H54 (cell line): ENCODE data around the gene MIEF1.

Source experiments
- DNase-seq: peaks from one replicate; pipeline ENCODE4 v3.0.0; 2011; ENCODE audit warnings: low spot score, mixed read lengths; ENCODE audit not compliant: insufficient read length
- FAIRE-seq: peaks from 3 replicates; lab custom pipeline; 2011; peaks lifted over from hg19 to GRCh38; lab: Jason Lieb, UNC
- POLR2A ChIP-seq: IDR thresholded peaks from 2 replicates; pipeline ENCODE4 v1.6.1; 2011; ENCODE audit warnings: low read depth, mild to moderate bottlenecking, low read length

Gene MIEF1

DNA sequence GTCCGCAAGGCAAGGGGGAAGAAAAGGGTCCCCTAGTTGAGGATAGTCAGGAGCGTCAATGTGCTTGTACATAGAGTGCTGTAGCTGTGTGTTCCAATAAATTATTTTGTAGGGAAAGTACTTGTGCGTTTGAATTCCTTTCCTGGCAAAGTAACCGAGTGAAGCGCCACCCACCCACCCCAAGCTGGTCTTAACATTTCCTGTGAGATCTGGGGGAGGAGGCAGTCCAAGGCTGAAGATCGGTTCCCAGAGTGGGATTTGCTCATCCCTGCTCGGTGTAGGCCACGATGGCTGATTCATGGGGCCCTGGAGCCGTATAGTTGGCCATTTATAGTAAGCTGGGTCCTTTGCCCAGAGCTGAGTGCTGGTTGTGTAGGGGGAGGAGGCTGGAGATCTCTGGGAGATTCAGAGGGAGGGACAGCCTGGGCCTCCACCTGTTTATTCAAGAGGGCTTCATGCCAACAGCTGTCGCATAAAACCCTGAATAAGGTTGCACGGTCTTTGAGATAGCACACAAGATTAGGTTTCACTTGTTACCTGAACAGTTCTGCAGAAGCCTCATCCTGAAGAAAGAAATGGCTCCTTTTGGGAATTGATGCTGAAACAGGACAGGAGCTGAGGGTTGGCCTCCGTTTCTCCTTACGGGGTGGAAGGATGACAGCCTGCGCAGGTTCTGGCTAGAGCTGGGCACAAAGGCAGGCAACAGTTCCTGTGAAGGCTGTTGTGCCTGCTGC, 20.6 kb downstream of the MIEF1 start:
- DNase-seq (no peak), FAIRE-seq (no peak)
- TF ChIP-seq POLR2A: no peak

DNA sequence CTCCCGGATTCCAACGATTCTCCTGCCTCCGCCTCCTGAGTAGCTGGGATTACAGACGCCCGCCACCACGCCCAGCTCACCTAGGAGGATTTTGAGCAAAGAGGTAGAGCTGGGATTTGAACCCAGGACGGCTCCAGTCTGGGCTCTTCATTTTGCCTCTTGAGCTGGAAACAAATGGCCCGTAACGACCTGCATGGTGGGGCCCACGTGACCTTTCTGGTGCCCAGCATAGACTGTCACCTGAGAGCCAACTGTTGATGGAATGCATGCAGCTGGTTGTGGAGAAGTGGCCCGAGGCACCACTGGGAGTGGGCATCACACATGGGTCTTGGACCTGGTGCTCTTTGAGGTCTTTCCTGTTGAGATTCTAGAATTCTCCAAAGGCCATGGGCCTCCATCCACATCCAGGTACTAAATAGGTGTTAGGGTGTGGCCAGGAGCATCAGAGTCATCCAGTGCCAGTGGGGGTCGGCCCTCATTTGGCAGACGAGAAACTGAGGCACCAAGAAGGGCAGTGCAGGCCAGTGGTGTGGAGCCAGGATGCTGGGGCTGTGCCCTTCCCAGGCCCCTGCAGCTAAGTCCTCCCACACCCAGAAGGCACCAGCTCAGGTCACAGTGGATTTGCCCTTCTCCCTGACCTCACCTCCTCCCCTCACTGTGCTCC, 22.1 kb downstream of the MIEF1 start:
- DNase-seq (no peak), FAIRE-seq (no peak)
- no peak for TF ChIP-seq POLR2A

- FAIRE-seq (no peak), DNase-seq (no peak)
- no peak; the same call in 1 of the 2 replicates for TF ChIP-seq POLR2A
These were observed 22.9 kb downstream of the MIEF1 start for GRCh38 chr22:39524753-39525657.

DNA sequence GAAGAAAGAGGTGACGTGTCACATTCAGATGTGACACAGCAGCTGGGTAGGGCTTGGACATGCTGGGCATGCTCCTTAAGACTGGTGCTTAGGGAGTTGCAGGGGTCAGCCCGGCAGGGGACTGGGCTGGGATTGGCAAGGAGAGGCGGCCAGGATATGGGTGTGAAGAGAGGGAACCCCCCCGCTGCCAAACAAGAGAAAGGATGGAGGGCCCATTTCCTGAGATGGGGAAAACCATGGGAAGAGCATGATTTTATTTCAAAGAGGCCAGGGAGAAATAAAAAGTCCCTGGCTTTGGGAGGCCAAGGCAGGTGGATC, 23.5 kb downstream of the MIEF1 start:
- FAIRE-seq: no peak

DNA sequence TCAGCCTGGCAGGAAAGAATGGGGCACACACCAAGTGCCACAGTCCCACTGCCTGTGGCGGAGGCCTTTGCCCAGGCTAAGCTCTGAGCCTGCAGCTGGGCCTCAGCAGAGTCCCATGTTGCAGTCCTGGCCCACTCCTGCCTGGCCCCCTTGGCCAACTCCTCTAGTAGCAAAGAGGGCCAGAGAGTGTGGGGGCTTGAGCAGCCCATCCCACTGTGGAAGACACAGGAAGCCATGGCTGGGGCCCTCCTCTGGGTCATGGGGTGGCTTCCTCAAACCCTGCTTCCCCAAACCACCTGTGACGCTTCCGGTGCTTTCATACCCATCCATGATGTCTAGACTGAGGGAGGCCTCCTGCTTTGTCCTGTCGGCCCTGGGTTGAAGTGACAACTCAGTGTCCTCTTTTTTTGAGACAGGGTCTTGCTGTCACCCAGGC, 24.7 kb downstream of the MIEF1 start:
- DNase-seq (no peak), FAIRE-seq (no peak)
- no peak for TF ChIP-seq POLR2A

More for the DNA sequence above, 23.5 kb downstream of the MIEF1 start:
- DNase-seq: no peak
- no peak for TF ChIP-seq POLR2A

DNA sequence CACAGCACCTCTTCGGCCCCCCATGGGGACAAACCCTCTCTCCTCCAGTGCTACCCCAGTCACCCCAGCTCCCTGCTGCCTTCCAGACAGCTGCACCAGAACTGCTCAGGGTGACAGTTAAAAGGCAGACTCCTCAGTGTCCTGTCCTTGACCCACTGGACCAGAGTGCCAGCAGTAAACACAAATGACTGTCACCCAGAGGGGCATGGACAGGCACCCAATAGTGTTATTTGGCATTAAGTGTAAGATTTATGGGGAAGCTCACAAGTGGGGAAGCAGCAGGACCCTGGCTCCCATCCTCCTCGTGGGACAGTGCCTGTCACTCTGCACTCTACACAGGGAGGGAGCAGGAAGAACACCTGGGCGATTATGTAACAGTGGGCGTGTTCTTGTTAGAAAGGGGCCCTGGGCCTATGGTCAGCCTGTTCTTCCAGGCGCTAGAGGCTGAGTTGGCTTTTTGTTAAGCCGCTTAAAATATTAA, 25.4 kb downstream of the MIEF1 start:
- FAIRE-seq: no peak
- no peak for DNase-seq
- TF ChIP-seq POLR2A: no peak

DNA sequence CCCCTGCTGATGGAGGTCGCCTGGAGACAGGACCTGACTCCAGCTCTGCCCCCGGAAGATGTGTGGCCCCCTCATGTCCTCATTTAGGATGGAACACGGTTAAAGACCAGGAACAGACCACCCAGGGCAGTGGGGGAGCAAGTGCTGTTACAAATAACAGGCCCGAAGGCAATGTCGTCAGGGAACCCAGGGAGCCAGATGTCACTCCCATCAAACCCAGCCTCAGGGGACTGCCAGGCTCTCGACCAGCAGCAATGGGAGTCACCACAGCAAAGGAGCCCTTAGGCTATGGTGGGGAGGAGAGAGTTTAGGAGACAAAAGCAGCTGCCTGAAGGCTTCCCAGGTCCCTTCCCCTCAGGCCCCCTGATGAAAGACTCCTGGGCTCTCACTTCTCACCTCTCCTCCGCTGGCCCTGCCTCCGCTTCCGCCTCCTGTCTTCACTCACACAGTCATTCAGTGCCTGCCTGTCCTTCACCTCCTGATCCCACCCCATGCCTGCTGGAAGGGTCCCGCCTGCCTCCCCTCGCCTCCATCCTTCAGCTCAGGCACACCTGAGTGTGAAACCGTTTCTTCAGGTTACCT, 26.1 kb downstream of the MIEF1 start:
- DNase-seq: no peak
- no peak for TF ChIP-seq POLR2A
- FAIRE-seq: no peak

- DNase-seq: no peak
- no peak for FAIRE-seq
- no peak for TF ChIP-seq POLR2A
These were observed 26.8 kb downstream of the MIEF1 start for GRCh38 chr22:39528681-39529486.

GRCh38 chr22:39529487-39529851, 27.4 kb downstream of the MIEF1 start:
- no peak for TF ChIP-seq POLR2A
- DNase-seq (no peak), FAIRE-seq (no peak)

DNA sequence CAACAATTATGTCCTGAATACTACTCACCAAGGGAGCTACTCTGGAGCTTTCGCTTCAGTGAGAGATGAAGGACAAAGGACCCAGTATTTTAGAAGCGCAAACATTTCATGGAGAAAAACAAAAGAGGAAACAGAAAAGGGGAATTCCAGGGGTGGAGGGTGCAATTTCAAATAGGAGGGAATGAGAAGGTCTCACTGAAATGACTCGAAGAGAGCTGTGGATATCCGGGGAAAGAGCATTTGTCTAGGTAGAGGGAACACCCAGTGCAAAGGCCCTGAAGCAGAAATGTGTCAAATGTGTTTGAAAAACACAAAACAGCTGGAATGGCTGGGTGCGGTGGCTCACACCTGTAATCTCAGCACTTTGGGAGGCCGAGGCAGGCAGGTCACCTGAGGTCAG, 28.0 kb downstream of the MIEF1 start:
- no peak for FAIRE-seq
- DNase-seq: no peak
- TF ChIP-seq POLR2A: no peak

- no peak for FAIRE-seq
- TF ChIP-seq POLR2A: no peak
- DNase-seq: no peak
These were observed 28.7 kb downstream of the MIEF1 start for GRCh38 chr22:39530692-39531331.
